PC-9 (cell line): ENCODE results near the gene NLN.

Experiments used
- EZH2 ChIP-seq: fragments of 200-600 bp; sonication (generic); IDR thresholded peaks from 2 replicates; pipeline ENCODE4 v1.8.0; 2017; ENCODE audit warnings: antibody characterized with exemption, low read depth
- TF ChIP-seq, protein P1 (sequence below): fragments of 200-600 bp; sonication (generic); conservative IDR thresholded peaks from 2 replicates; pipeline ENCODE4 v1.6.1; 2017; ENCODE audit warnings: mixed run types, antibody characterized with exemption, mild to moderate bottlenecking, moderate library complexity

DNA sequence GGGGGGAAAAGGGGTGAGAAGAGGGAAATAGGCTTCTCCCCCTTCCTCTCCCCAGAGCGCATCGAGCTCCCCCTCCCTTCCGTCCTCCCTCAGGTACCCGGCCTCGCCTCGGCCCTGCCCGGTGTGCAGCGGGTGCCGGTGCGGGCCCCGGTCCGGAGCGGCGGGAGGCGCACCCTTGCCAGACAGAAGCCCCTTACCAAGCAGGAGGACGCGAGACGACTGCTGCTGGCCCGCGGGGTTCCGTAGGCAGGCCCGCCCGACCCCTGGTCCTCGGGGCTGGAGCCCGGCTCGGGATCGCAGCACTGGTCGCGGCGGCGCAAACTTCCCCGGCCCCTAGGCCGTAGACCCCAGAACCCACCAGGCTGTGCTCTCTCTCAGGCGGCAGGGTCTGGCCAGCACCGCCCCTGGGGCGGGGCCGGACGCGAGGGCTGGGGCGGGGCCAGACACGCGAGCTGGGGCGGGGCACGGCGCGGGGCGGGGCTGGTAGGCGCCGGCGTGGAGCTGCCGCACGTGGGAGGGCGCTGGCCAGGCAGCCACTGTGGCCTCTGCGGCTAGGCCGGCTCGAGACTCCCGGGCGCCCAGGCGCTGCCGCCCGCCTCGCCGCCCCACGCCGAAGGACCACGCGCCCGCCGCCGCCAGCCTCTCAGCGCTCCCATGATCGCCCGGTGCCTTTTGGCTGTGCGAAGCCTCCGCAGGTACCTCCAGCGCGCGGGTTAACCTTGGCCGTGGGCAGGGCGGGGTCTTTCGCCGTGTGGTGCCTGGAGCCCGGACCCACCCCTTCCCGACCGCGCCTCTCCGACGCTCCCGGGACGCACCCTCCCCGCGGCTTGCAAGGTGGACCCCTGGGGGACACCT lies at the start of gene NLN, which contains the start of gene SGTB:
- TF ChIP-seq, protein P1, sequence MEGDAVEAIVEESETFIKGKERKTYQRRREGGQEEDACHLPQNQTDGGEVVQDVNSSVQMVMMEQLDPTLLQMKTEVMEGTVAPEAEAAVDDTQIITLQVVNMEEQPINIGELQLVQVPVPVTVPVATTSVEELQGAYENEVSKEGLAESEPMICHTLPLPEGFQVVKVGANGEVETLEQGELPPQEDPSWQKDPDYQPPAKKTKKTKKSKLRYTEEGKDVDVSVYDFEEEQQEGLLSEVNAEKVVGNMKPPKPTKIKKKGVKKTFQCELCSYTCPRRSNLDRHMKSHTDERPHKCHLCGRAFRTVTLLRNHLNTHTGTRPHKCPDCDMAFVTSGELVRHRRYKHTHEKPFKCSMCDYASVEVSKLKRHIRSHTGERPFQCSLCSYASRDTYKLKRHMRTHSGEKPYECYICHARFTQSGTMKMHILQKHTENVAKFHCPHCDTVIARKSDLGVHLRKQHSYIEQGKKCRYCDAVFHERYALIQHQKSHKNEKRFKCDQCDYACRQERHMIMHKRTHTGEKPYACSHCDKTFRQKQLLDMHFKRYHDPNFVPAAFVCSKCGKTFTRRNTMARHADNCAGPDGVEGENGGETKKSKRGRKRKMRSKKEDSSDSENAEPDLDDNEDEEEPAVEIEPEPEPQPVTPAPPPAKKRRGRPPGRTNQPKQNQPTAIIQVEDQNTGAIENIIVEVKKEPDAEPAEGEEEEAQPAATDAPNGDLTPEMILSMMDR = no peak
- no peak for TF ChIP-seq EZH2
